HFFc6 (cell line): Measurements from ENCODE around the gene SLIT3. TPM values are rescaled to one million over a fixed set of nuclear protein-coding genes. Genes with fewer than 3 reads are reported as not detected.

ENCODE experiments used
- DNase-seq: peaks from one replicate; pipeline ENCODE4 v3.0.0-alpha.2; 2018
- H3K27ac Mint-ChIP-seq: 2 replicates; pipeline ENCODE4 v1.8.0; 2020; ENCODE audit warnings: mild to moderate bottlenecking, mixed read lengths
- H3K27me3 Mint-ChIP-seq: 2 replicates; pipeline ENCODE4 v1.8.0; 2021; ENCODE audit warnings: mild to moderate bottlenecking, moderate library complexity, mixed read lengths; ENCODE audit not compliant: insufficient read depth
- H3K36me3 Mint-ChIP-seq: 2 replicates; pipeline ENCODE4 v1.8.0; 2021; ENCODE audit warnings: low read depth, mixed read lengths
- H3K4me1 Mint-ChIP-seq: 2 replicates; pipeline ENCODE4 v1.8.0; 2020; ENCODE audit warnings: low read depth, mixed read lengths
- H3K4me3 Mint-ChIP-seq: 2 replicates; pipeline ENCODE4 v1.8.0; 2020; ENCODE audit warnings: mild to moderate bottlenecking, moderate library complexity, mixed read lengths
- H3K9me3 Mint-ChIP-seq: 2 replicates; pipeline ENCODE4 v1.8.0; 2020; ENCODE audit warnings: mild to moderate bottlenecking, mixed read lengths
- total RNA-seq, 6 experiments: library from RNA; stranded (reverse); fragmentation: NEBNext Ultra II Directional; extraction: Animal tissue kit (Norgen Biotek cat#: 25700); gene quantifications; 2 replicates in 1 of 6; 3 replicates in 5 of 6; pipeline ENCODE4 v1.2.3, GENCODE V29; 2021
- TF ChIP-seq, protein P1 (sequence below): fragments of 200-600 bp; sonication (generic); IDR thresholded peaks from 2 replicates; pipeline ENCODE4 v1.5.0; 2021; ENCODE audit warnings: antibody characterized with exemption, mild to moderate bottlenecking

SLIT3 gene
- total RNA-seq, 6 experiments from 2014 or later = 4.2 to 8.3 (median 7.1) TPM

- TF ChIP-seq, protein P1, sequence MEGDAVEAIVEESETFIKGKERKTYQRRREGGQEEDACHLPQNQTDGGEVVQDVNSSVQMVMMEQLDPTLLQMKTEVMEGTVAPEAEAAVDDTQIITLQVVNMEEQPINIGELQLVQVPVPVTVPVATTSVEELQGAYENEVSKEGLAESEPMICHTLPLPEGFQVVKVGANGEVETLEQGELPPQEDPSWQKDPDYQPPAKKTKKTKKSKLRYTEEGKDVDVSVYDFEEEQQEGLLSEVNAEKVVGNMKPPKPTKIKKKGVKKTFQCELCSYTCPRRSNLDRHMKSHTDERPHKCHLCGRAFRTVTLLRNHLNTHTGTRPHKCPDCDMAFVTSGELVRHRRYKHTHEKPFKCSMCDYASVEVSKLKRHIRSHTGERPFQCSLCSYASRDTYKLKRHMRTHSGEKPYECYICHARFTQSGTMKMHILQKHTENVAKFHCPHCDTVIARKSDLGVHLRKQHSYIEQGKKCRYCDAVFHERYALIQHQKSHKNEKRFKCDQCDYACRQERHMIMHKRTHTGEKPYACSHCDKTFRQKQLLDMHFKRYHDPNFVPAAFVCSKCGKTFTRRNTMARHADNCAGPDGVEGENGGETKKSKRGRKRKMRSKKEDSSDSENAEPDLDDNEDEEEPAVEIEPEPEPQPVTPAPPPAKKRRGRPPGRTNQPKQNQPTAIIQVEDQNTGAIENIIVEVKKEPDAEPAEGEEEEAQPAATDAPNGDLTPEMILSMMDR = no peak
These were observed 195.9 kb downstream of the SLIT3 start for GRCh38 chr5:169104937-169105494.

GRCh38 chr5:169103586-169104181, 197.3 kb downstream of the SLIT3 start:
- no peak for DNase-seq
- Mint-ChIP-seq H3K27me3 (peaks cover 3% of the 10 kb centered on the region), H3K9me3 (peaks cover 9% of the 10 kb centered on the region), H3K36me3 (no peaks in the 10 kb centered on the region; the same call in 1 of the 2 replicates), H3K4me3 (no peak overlapping the region), H3K27ac (no peak overlapping the region), H3K4me1 (peaks cover 13% of the 10 kb centered on the region)
- TF ChIP-seq, protein P1 = no peak

More at GRCh38 chr5:169104937-169105494, 195.9 kb downstream of the SLIT3 start:
- Mint-ChIP-seq H3K4me1 (peaks cover 9% of the 10 kb centered on the region), H3K4me3 (no peak overlapping the region), H3K36me3 (no peaks in the 10 kb centered on the region; the same call in 1 of the 2 replicates), H3K27ac (no peak overlapping the region), H3K27me3 (peaks cover 1% of the 10 kb centered on the region), H3K9me3 (peaks cover 14% of the 10 kb centered on the region)
- no peak for DNase-seq

DNA sequence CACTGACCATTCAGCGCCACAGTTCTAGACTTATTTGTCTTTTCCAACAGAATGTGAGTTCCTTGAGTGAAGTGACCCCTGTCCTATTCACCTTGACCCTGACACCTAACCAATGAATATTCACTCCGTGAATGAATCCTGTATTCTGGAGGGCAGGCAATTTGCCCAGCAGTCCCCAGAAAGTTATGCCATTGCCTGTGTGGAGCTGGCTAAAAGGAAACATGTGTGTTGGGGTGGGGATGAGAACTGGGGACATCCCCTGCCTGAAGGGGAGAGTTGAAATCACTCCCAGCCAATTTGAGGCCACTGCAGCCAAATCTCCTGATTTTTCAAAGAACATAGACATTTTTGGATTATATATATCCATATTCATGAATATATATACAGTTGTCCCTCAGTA, 199.0 kb downstream of the SLIT3 start:
- Mint-ChIP-seq H3K27ac (no peak overlapping the region), H3K4me1 (peaks cover 21% of the 10 kb centered on the region)

GRCh38 chr5:169100735-169101075, 200.2 kb downstream of the SLIT3 start:
- Mint-ChIP-seq H3K36me3 (no peaks in the 10 kb centered on the region; the same call in 1 of the 2 replicates), H3K9me3 (peaks cover 5% of the 10 kb centered on the region; the same call in 1 of the 2 replicates), H3K4me1 (peaks cover 27% of the 10 kb centered on the region), H3K4me3 (no peak overlapping the region), H3K27me3 (peaks cover 3% of the 10 kb centered on the region; the same call in 1 of the 2 replicates), H3K27ac (no peak overlapping the region)
- TF ChIP-seq, protein P1 = no peak
- DNase-seq = peak; percentile 38

More for the DNA sequence above, 199.0 kb downstream of the SLIT3 start:
- Mint-ChIP-seq H3K4me3 (no peak overlapping the region), H3K36me3 (no peaks in the 10 kb centered on the region; the same call in 1 of the 2 replicates), H3K27me3 (peaks cover 3% of the 10 kb centered on the region), H3K9me3 (peaks cover 9% of the 10 kb centered on the region)
- no peak for DNase-seq
- TF ChIP-seq, protein P1 = no peak

- Mint-ChIP-seq H3K4me3 (no peak overlapping the region), H3K4me1 (peaks cover 32% of the 10 kb centered on the region), H3K27me3 (peaks cover 3% of the 10 kb centered on the region; the same call in 1 of the 2 replicates), H3K27ac (no peak overlapping the region), H3K9me3 (peaks cover 4% of the 10 kb centered on the region; the same call in 1 of the 2 replicates), H3K36me3 (no peaks in the 10 kb centered on the region; the same call in 1 of the 2 replicates)
- TF ChIP-seq, protein P1 = no peak
- no peak for DNase-seq
These were observed 200.9 kb downstream of the SLIT3 start for GRCh38 chr5:169099801-169100734.
